ENCODE measurements around the gene SHISAL2A. TPM values are rescaled to one million over a fixed set of nuclear protein-coding genes. Genes with fewer than 3 reads are reported as not detected.

The SHISAL2A gene
- not detected in 2 replicates for total RNA-seq

DNA sequence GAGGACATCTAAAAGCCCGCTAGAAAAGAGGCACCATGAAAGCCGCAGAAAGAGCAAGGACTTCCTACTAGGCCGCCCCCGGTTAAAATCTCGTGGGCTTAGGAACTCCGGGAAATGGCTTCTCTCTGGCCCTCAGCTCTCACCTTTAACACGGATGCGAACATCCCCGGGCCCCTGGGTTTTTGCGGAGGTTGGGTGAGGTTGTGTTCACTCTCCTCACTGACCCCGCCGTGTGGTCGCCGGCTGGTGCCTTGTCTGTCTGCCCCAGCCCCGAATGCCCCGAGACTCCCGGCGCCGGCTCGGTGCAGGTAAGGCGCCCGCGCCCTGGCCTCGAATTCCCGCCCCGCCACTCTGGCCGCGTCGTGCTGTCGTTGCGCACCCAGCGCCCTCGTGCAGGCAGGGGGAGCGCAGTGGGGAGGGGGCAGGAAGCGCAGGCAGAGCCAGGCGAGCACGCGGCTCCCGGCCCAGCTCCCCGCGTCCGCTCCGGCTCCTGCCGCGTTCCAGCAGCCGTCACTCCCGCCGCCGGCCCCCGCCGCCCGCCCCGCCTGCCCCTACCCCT lies at the start of gene SHISAL2A:
TSS of gene SHISAL2A (plus strand) at position 437 of the 559 bp plus-strand sequence. CDS start 326 bp downstream, outside the sequence.
- peak; percentile 26 to 58 for DNase-seq (ENCODE audit: low read depth in 2 of 2)

DNA sequence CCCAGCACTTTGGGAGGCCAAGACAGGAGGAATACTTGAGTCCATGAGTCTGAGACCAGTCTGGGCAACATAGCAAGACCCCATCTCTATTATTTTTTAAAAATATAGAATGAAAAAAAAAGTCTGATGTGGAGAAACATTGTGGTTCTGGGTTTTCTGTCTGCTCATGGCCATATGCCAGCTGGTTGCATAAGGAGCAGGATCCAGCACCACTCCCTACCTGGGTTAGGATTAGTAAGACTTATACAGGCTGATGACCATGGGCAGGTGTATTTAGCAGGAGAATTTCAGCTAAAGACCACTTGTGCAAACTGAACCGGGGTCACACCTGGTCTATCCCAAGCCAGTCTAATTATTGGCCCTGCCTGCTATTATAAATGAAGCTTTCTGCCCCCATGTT lies 47.5 kb upstream of the SHISAL2A start:
- no peak for DNase-seq (ENCODE audit: low read depth in 2 of 2)

GRCh38 chr1:52588027-52588426 lies 44.9 kb upstream of the SHISAL2A start:
- DNase-seq (ENCODE audit: low read depth in 2 of 2), result no peak

- no peak for DNase-seq (ENCODE audit: low read depth in 2 of 2)
These were observed 44.4 kb upstream of the SHISAL2A start for GRCh38 chr1:52588535-52588934.

DNA sequence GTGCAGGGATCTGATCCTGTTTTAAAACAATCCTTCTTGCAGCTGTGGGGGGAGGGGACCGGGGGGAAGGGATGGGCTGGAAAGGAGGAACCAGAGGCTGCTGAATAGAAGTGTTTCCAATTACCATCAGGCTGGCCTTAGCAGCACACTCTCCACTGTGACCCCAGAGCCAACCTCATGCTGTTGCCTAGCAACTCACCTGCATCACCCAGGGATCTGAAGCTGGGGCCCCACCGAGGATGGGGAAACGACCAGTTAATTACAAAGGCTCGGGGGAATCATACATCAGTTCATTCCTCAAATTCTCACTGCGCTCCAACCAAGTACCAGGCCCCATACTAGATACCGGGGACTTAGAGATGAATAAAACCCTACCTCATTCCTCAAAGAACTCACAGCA lies 42.7 kb upstream of the SHISAL2A start:
- no peak for DNase-seq (ENCODE audit: low read depth in 2 of 2)

DNA sequence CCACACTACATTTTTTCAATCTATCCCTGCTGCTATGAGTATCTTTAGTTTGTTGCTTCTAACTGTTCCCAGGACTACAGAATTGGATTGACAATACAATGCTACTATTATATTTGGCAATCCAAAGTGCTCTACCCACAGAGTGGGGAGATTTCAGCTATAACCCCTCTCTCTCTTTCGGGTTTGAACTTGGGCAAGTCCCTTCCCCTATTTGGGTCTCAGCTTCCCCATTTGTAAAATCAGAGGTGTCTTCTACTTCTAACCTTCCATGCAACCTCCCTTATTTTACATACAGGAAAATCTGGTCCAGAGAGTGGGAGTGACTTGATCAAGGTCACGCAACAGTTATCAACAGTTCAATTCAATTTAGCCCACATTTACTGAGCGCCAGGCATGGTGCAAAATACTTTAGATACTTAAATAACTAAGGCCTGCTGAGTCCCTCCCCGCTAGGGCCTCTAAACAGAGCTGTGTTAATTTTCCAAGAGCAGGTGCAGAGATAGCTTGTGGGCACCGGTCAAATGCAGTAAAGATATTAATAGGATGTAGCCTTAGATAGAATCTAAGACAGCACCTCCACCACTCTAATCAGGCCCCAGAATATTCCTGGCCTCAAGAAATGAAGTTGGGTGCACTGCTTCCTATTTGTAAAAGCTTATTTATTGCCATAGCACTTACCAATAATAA lies 40.2 kb upstream of the SHISAL2A start:
- no peak for DNase-seq (ENCODE audit: low read depth in 2 of 2)

GRCh38 chr1:52593495-52593894 lies 39.5 kb upstream of the SHISAL2A start:
- DNase-seq (ENCODE audit: low read depth in 2 of 2), result no peak

DNA sequence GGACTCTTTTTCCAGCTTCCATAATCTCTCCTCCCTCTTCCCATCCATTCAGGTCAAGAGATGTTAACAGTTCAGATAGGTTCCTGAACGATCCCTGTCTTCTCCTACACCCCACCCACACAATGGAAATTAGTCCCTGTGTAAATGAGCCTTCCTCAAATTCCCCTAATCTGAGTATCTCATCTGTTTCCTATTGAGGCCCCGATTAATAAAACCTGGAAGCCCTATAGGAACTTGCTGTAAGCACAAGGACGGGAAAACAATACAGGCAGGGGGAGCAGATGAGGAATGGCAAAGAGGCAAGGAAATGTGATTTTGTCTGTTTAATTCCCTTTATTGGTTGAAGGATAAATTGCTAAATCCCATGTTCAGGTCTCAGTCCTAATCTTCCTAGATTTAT lies 37.9 kb upstream of the SHISAL2A start:
- peak; percentile 50 to 65 for DNase-seq (ENCODE audit: low read depth in 2 of 2)

DNA sequence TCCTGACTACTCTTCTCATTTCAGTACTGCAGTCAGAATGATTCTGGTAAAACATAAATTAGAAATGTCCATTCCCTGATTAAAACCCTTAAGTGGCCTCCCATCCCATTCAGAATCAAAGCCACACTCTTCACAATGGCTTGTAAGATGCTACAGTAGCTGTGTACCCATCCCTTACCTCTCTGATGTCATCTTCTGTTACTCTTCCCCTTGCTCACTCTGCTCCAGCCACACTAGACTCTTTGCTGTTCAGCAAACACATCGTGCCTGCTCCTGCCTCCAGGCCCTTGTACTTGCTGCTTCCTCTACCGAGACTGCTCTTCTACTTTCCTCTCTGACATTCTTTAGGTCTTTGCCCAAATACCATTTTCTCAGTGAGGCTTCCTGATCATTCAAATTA lies 35.1 kb upstream of the SHISAL2A start:
- DNase-seq (ENCODE audit: low read depth in 2 of 2), result no peak

GRCh38 chr1:52598729-52599128 lies 34.2 kb upstream of the SHISAL2A start:
- no peak for DNase-seq (ENCODE audit: low read depth in 2 of 2)

GRCh38 chr1:52599236-52599635 lies 33.7 kb upstream of the SHISAL2A start:
- no peak for DNase-seq (ENCODE audit: low read depth in 2 of 2)

DNA sequence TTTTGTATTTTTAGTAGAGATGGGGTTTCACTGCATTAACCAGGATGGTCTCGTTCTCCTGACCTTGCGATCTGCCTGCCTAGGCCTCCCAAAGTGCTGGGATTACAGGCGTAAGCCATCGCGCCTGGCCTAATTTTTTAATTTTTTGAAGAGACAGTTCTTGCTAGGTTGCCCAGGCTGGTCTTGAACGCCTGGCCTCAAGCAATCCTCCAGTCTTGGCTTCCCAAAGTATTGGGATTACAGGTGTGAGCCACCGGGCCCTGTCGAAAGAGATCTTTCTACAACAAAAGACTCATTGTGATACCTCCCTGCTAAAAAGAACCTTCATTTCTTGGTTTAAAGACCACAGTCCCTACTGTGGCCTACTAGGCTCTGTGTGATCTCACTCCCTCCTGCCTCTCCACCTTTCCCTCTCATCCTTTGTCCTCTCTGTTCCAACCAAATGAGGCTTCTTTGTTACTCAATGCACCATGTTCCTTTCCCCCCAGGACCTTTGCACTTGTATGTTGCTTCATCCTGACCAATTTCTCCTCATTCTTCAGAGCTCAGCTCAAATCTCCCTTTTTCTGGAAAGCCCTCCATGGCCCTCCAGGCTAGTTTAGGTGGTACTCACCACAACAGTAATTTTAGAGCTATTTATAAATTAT lies 32.3 kb upstream of the SHISAL2A start:
- DNase-seq (ENCODE audit: low read depth in 2 of 2), result no peak

- no peak for DNase-seq (ENCODE audit: low read depth in 2 of 2)
These were observed 31.4 kb upstream of the SHISAL2A start for GRCh38 chr1:52601519-52601918.

GRCh38 chr1:52601991-52602855 lies 30.7 kb upstream of the SHISAL2A start, which contains the start of gene GPX7:
TSS of gene GPX7 (plus strand) at chr1:52602371. CDS start at chr1:52602410, 39 bp downstream.
- DNase-seq (ENCODE audit: low read depth in 2 of 2), result peak; percentile 28 to 47

DNA sequence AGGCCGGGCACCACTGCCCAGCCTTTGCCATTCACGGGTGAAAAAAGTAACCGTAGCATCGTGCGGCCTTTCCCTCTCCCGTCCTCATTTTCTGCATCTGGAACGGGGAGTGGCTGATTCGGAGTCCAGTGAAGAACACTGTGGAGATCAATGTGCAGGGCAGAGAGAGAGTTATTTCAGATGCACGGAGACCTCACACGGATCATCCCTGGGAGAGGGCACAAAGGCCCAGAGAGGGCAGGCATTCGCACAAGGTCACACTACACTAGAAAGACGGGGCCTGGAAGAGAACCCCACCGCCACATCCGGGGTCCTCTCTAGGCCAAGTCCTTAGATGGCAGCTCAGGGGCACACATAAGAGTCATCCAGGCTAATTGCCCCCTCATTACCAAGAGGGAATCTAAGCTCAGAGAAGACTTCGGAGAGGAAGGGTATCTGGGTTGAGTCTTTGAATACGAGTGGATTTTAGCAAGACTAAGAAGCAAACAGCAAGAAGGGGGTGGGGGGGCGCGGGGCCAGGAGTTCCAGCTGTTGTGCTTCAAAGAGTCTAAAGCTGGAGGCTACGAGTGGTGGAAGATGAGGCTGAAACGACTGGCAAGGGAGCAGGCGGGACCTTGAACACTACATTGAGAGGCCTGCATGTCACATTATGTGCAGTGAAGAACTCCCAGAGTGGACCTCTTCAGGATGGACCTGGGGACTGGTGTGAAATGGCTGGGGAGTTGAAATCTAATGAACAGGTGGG lies 29.9 kb upstream of the SHISAL2A start:
- DNase-seq (ENCODE audit: low read depth in 2 of 2), result no peak

- no peak for DNase-seq (ENCODE audit: low read depth in 2 of 2)
These were observed 29.3 kb upstream of the SHISAL2A start for GRCh38 chr1:52603630-52604029.

DNA sequence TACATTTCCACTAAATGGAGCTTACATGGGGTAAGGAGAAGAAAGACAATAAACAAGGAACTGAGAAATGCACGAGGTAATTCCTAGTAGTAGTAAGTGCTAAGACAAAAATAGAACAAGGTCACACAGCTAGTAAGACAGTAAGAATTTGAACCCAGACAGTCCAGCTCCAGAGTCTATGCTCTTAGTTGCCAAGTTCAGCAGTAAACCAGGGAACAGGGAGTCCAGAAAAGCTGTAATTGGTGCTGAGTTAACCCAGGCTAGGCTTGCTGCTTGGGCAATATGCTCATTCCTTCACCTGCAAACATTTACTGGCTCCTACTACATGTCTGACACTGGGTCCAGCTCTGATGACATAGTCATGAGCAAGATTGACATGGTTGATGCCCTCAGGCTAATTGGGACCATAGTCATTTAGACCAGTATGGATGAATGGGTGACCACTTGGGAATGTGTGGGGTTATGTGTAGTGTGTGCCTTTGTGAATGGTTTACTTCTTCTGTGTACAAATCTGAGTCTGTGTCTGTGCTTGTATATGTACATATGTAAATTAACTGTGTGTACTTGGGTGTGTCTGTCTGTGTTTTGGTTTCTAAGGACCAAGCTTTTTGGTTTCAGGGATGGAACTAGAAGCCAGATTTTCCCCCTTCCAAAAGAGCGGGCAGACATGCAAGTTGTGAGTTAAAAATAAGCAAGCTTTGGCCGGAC lies 28.8 kb upstream of the SHISAL2A start:
- DNase-seq (ENCODE audit: low read depth in 2 of 2), result no peak

- no peak for DNase-seq (ENCODE audit: low read depth in 2 of 2)
These were observed 19.2 kb upstream of the SHISAL2A start for GRCh38 chr1:52613636-52614373.

DNA sequence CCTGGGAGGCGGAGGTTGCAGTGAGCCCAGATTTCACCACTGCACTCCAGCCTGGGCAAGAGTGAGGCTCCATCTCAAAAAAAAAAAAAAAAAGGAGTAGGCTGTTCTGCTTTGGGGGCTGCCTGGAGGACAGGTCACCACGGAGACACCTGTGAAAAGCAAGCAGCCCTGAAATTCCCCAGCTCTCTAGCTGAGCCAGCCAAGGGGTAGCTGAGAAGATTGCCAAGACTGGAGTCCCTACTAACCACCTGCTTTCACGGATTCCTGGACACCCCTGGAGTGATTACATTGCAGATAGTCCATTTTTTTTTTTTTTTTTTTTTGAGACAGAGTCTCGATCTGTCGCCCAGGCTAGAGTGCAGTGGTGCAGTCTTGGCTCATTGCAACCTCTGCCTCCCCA lies 18.3 kb upstream of the SHISAL2A start:
- no peak for DNase-seq (ENCODE audit: low read depth in 2 of 2)

Data from lung microvascular endothelial cell (primary cell).